K562 (cell line): Measurements from ENCODE around the gene CENPP. TPM values are rescaled to one million over a fixed set of nuclear protein-coding genes. Genes with fewer than 3 reads are reported as not detected.

ENCODE experiments used
- CEBPB ChIP-seq: fragments of 450-650 bp; IDR thresholded peaks from 2 replicates; pipeline ENCODE4 v1.6.1; 2016; ENCODE audit warnings: missing genetic modification characterization, missing compliant biosample characterization
- EZH2 ChIP-seq: IDR thresholded peaks from 2 replicates; pipeline ENCODE4 v1.6.1; 2012; ENCODE audit warnings: low read depth, mild to moderate bottlenecking, inconsistent platforms, low read length, borderline replicate concordance
- GTF2E2 ChIP-seq: fragments of 200-800 bp; sonication (Bioruptor generic); IDR thresholded peaks from 2 replicates; pipeline ENCODE4 v1.6.1; 2016; ENCODE audit warnings: missing genetic modification characterization, missing compliant biosample characterization
- LCOR ChIP-seq: sonication (generic); formaldehyde crosslinking; IDR thresholded peaks from 2 replicates; pipeline ENCODE4 v1.8.0; 2022; ENCODE audit warnings: mild to moderate bottlenecking, missing genetic modification reagents
- MTA1 ChIP-seq: fragments of 450-650 bp; IDR thresholded peaks from 2 replicates; pipeline ENCODE4 v1.6.1; 2017; ENCODE audit warnings: borderline replicate concordance
- PRMT5 ChIP-seq: sonication (generic); formaldehyde crosslinking; IDR thresholded peaks from 2 replicates; pipeline ENCODE4 v1.5.0; 2020; ENCODE audit warnings: missing genetic modification reagents
- RBM15 ChIP-seq: fragments of 200-400 bp; formaldehyde crosslinking; IDR thresholded peaks from 2 replicates; pipeline ENCODE4 v1.6.1; 2018; ENCODE audit warnings: mild to moderate bottlenecking, low read length, moderate library complexity; ENCODE audit not compliant: insufficient read depth
- RBM25 ChIP-seq: fragments of 200-400 bp; formaldehyde crosslinking; IDR thresholded peaks from 2 replicates; pipeline ENCODE4 v1.6.1; 2018; ENCODE audit warnings: low read length, low read depth, moderate library complexity; ENCODE audit not compliant: severe bottlenecking
- THRAP3 ChIP-seq: fragments of 450-650 bp; IDR thresholded peaks from 2 replicates; pipeline ENCODE4 v1.6.1; 2016; ENCODE audit warnings: mild to moderate bottlenecking, inconsistent platforms, borderline replicate concordance
- ZBTB1 ChIP-seq: sonication (generic); formaldehyde crosslinking; IDR thresholded peaks from 2 replicates; pipeline ENCODE4 v1.8.1; 2023; ENCODE audit warnings: missing genetic modification reagents, low read depth, mild to moderate bottlenecking, borderline replicate concordance
- ZNF696 ChIP-seq: fragments of 250-450 bp; sonication (Bioruptor Pico); conservative IDR thresholded peaks from 2 replicates; pipeline ENCODE4 v1.4.0; 2020; ENCODE audit warnings: mild to moderate bottlenecking, moderate library complexity
- ZNF699 ChIP-seq: fragments of 250-450 bp; sonication (Bioruptor Pico); IDR thresholded peaks from 2 replicates; pipeline ENCODE4 v1.8.0; 2021; ENCODE audit warnings: mild to moderate bottlenecking, moderate library complexity; ENCODE audit not compliant: insufficient replicate concordance
- ZNF76 ChIP-seq: fragments of 250-450 bp; sonication (Bioruptor Pico); IDR thresholded peaks from 2 replicates; pipeline ENCODE4 v1.4.0; 2020; ENCODE audit warnings: mild to moderate bottlenecking, moderate library complexity, borderline replicate concordance
- polyA plus RNA-seq, 8 experiments: library from polyadenylated mRNA; depleted of rRNA in 4 of 8; stranded (reverse) in 5 of 8; unstranded in 3 of 8; fragments of >200 nt; fragmentation: Nextera tagmentation in 2 of 8; fragmentation: Illumina TruSeq in 1 of 8; extraction: Ambion mirVana in 2 of 8; extraction: Trizol in 1 of 8; gene quantifications; 2 replicates each; pipeline versions ENCODE4 v1.2.1 to v1.2.3, GENCODE V29; 2011 to 2014; ENCODE audit warnings: inconsistent platforms in 1 of 8, missing spikeins in 1 of 8
- total RNA-seq, 7 experiments: library from RNA; depleted of rRNA in 6 of 7; stranded (reverse); fragments of >200 nt in 6 of 7; fragmentation: Illumina TruSeq in 2 of 7; extraction: Trizol in 2 of 7; gene quantifications; 2 replicates each; pipeline versions ENCODE4 v1.2.1 to v1.2.3, GENCODE V29; 2011 to 2021; ENCODE audit warnings: low replicate concordance in 1 of 7
- TF ChIP-seq, protein P1 (sequence below): sonication (generic); formaldehyde crosslinking; IDR thresholded peaks from 2 replicates; pipeline ENCODE4 v1.8.0; 2022; ENCODE audit warnings: mild to moderate bottlenecking, missing genetic modification reagents, borderline replicate concordance
- TF ChIP-seq, protein P2 (sequence below): sonication (generic); formaldehyde crosslinking; IDR thresholded peaks from 2 replicates; pipeline ENCODE4 v1.8.0; 2022; ENCODE audit warnings: mild to moderate bottlenecking, low read depth, missing genetic modification reagents
- TF ChIP-seq, protein P3 (sequence below), 2 experiments: fragments of 450-650 bp in 1 of 2; sonication (generic) in 1 of 2; formaldehyde crosslinking in 1 of 2; IDR thresholded peaks in 1 of 2; conservative IDR thresholded peaks in 1 of 2; 2 replicates each; pipeline versions ENCODE4 v1.6.1 to v1.8.1; 2016 to 2023; ENCODE audit warnings: mild to moderate bottlenecking in 2 of 2, moderate library complexity in 2 of 2, inconsistent platforms in 1 of 2, missing genetic modification reagents in 1 of 2
- TF ChIP-seq, protein P4 (sequence below): sonication (generic); formaldehyde crosslinking; IDR thresholded peaks from 2 replicates; pipeline ENCODE4 v1.8.0; 2023; ENCODE audit warnings: missing genetic modification reagents, mild to moderate bottlenecking, borderline replicate concordance

Gene CENPP
- total and polyA plus RNA-seq, 9 of the 15 experiments (the other 6 are each of a cell fraction or from before 2014, with no cell fraction given) = 8.0 to 28.5 (median 17.9) TPM

DNA sequence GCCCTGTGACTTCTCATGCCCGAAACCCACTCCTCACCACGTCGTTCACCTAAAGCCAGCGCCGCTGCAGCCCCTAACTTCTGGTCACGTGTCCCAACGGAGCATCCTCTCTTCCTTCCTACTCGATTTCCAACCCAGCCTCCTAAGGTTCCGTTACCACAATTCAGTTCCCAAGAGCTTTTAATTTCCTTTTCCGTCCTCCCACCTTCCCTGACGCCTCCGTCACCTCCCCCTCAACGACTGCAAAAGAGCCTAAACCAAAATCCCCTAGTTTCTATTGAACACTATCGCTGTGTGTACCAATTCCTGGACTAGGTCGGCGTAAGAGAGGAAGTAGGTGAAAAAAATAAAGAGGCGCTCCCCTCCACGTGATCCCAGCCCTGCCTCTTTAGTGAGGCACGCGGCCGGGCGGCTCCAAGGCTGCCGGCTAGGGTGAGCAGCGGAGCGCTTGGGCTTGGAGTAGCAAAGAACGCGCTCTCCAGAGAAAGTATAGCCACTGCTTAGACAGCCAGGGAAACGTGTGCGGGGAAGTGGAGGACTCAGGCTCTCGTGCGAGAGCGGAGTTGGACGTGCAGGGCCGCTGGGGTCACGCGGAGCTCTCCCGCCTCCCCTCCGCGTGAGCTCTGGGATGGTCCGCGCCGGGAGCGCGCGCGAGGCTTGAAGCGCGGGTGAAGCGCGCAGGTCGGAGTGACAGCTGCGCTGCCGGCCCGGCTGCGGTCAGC is at the start of gene CENPP, which contains the start of gene NOL8 (continued):
- no peak for TF ChIP-seq ZBTB1 (CRISPR knock-in tag)
- TF ChIP-seq, protein P1, sequence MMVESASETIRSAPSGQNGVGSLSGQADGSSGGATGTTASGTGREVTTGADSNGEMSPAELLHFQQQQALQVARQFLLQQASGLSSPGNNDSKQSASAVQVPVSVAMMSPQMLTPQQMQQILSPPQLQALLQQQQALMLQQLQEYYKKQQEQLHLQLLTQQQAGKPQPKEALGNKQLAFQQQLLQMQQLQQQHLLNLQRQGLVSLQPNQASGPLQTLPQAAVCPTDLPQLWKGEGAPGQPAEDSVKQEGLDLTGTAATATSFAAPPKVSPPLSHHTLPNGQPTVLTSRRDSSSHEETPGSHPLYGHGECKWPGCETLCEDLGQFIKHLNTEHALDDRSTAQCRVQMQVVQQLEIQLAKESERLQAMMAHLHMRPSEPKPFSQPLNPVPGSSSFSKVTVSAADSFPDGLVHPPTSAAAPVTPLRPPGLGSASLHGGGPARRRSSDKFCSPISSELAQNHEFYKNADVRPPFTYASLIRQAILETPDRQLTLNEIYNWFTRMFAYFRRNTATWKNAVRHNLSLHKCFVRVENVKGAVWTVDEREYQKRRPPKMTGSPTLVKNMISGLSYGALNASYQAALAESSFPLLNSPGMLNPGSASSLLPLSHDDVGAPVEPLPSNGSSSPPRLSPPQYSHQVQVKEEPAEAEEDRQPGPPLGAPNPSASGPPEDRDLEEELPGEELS (CRISPR knock-in tag) = peak; percentile 63; the same call in 1 of the 2 replicates
- no peak for TF ChIP-seq ZNF76 (CRISPR knock-in tag)
- peak; percentile 97 for TF ChIP-seq GTF2E2
- TF ChIP-seq RBM15 = no peak
- TF ChIP-seq RBM25 = no peak
- TF ChIP-seq, protein P2, sequence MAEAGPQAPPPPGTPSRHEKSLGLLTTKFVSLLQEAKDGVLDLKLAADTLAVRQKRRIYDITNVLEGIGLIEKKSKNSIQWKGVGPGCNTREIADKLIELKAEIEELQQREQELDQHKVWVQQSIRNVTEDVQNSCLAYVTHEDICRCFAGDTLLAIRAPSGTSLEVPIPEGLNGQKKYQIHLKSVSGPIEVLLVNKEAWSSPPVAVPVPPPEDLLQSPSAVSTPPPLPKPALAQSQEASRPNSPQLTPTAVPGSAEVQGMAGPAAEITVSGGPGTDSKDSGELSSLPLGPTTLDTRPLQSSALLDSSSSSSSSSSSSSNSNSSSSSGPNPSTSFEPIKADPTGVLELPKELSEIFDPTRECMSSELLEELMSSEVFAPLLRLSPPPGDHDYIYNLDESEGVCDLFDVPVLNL (CRISPR knock-in tag) = peak; percentile 90
- no peak for TF ChIP-seq PRMT5 (CRISPR knock-in tag)
- peak; percentile 5; the same call in 1 of the 2 replicates for TF ChIP-seq LCOR (CRISPR knock-in tag)
- TF ChIP-seq, protein P3, sequence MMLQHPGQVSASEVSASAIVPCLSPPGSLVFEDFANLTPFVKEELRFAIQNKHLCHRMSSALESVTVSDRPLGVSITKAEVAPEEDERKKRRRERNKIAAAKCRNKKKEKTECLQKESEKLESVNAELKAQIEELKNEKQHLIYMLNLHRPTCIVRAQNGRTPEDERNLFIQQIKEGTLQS (IDR thresholded peaks at IDR 0.05) = peak; percentile 63
- TF ChIP-seq, protein P3 (CRISPR knock-in tag; conservative IDR thresholded peaks at IDR 0.05) = no peak
- TF ChIP-seq EZH2 = no peak
- no peak for TF ChIP-seq CEBPB
- TF ChIP-seq MTA1 = 0 out of 2 replicates have a peak, but pooled peaks have one; percentile 57
- no peak for TF ChIP-seq ZNF699 (CRISPR knock-in tag)
- TF ChIP-seq ZNF696 (CRISPR knock-in tag) = no peak
- TF ChIP-seq, protein P4, sequence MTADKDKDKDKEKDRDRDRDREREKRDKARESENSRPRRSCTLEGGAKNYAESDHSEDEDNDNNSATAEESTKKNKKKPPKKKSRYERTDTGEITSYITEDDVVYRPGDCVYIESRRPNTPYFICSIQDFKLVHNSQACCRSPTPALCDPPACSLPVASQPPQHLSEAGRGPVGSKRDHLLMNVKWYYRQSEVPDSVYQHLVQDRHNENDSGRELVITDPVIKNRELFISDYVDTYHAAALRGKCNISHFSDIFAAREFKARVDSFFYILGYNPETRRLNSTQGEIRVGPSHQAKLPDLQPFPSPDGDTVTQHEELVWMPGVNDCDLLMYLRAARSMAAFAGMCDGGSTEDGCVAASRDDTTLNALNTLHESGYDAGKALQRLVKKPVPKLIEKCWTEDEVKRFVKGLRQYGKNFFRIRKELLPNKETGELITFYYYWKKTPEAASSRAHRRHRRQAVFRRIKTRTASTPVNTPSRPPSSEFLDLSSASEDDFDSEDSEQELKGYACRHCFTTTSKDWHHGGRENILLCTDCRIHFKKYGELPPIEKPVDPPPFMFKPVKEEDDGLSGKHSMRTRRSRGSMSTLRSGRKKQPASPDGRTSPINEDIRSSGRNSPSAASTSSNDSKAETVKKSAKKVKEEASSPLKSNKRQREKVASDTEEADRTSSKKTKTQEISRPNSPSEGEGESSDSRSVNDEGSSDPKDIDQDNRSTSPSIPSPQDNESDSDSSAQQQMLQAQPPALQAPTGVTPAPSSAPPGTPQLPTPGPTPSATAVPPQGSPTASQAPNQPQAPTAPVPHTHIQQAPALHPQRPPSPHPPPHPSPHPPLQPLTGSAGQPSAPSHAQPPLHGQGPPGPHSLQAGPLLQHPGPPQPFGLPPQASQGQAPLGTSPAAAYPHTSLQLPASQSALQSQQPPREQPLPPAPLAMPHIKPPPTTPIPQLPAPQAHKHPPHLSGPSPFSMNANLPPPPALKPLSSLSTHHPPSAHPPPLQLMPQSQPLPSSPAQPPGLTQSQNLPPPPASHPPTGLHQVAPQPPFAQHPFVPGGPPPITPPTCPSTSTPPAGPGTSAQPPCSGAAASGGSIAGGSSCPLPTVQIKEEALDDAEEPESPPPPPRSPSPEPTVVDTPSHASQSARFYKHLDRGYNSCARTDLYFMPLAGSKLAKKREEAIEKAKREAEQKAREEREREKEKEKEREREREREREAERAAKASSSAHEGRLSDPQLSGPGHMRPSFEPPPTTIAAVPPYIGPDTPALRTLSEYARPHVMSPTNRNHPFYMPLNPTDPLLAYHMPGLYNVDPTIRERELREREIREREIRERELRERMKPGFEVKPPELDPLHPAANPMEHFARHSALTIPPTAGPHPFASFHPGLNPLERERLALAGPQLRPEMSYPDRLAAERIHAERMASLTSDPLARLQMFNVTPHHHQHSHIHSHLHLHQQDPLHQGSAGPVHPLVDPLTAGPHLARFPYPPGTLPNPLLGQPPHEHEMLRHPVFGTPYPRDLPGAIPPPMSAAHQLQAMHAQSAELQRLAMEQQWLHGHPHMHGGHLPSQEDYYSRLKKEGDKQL = no peak
- TF ChIP-seq THRAP3 = peak; percentile 69; the same call in 1 of the 2 replicates
